Fibroblast of lung (primary cell): ENCODE data around the gene CEMP1. TPM values are rescaled to one million over a fixed set of nuclear protein-coding genes. Genes with fewer than 3 reads are reported as not detected.

ENCODE experiments used
- DNase-seq, 2 donors: peaks; one replicate each; pipeline versions ENCODE4 v3.0.0 to v3.0.0-alpha.2; 2010; ENCODE audit warnings: low read depth in 2 of 2
- H2AFZ ChIP-seq: 2 replicates; pipeline ENCODE4 v1.5.1; 2012; ENCODE audit warnings: low read length, control low read depth, inconsistent platforms
- H3K27ac ChIP-seq: 2 replicates; pipeline ENCODE4 v1.5.1; 2011; ENCODE audit warnings: low read length, control low read depth; ENCODE audit not compliant: insufficient read depth
- H3K27me3 ChIP-seq: 2 replicates; pipeline ENCODE4 v1.5.1; 2011; ENCODE audit warnings: mild to moderate bottlenecking, low read length; ENCODE audit not compliant: control insufficient read depth, insufficient read depth
- H3K36me3 ChIP-seq: 2 replicates; pipeline ENCODE4 v1.5.1; 2011; ENCODE audit warnings: low read length; ENCODE audit not compliant: control insufficient read depth, insufficient read depth
- H3K4me1 ChIP-seq: 2 replicates; pipeline ENCODE4 v1.5.1; 2011; ENCODE audit warnings: low read length; ENCODE audit not compliant: control insufficient read depth, insufficient read depth; ENCODE audit errors: extremely low read depth
- H3K4me2 ChIP-seq: 2 replicates; pipeline ENCODE4 v1.5.1; 2011; ENCODE audit warnings: low read length, control low read depth; ENCODE audit not compliant: insufficient read depth; ENCODE audit errors: extremely low read depth
- H3K4me3 ChIP-seq, 4 experiments: fragments of 200-600 bp in 1 of 4; sonication (generic) in 1 of 4; replicated peaks in 1 of 4; 2 replicates each; pipeline ENCODE4 v1.5.1; 2011 to 2016; ENCODE audit warnings: low read length in 4 of 4, low read depth in 3 of 4, mild to moderate bottlenecking in 3 of 4, control low read depth in 2 of 4, inconsistent platforms in 1 of 4, mixed read lengths in 1 of 4; ENCODE audit not compliant: insufficient read depth in 1 of 4; ENCODE audit errors: control extremely low read depth in 1 of 4
- H3K79me2 ChIP-seq: 2 replicates; pipeline ENCODE4 v1.5.1; 2012; ENCODE audit warnings: mild to moderate bottlenecking, low read length, inconsistent platforms; ENCODE audit not compliant: control insufficient read depth, insufficient read depth
- H3K9ac ChIP-seq: 2 replicates; pipeline ENCODE4 v1.5.1; 2011; ENCODE audit warnings: mild to moderate bottlenecking, low read length, control low read depth; ENCODE audit not compliant: insufficient read depth
- H3K9me3 ChIP-seq: 2 replicates; pipeline ENCODE4 v1.5.1; 2012; ENCODE audit warnings: low read depth, low read length; ENCODE audit not compliant: control insufficient read depth, insufficient read depth
- H4K20me1 ChIP-seq: 2 replicates; pipeline ENCODE4 v1.5.1; 2011; ENCODE audit warnings: low read length; ENCODE audit not compliant: control insufficient read depth, insufficient read depth; ENCODE audit errors: extremely low read depth
- CTCF ChIP-seq, 2 donors: IDR thresholded peaks in 1 of 2; conservative IDR thresholded peaks in 1 of 2; 1 replicate in 1 of 2; 2 replicates in 1 of 2; pipeline ENCODE4 v1.5.1; 2011 to 2012; ENCODE audit warnings: low read length in 2 of 2, control low read depth in 1 of 2, inconsistent platforms in 1 of 2, low read depth in 1 of 2, mild to moderate bottlenecking in 1 of 2
- EZH2 ChIP-seq: IDR thresholded peaks from 2 replicates; pipeline ENCODE4 v1.5.1; 2012; ENCODE audit warnings: low read length, control low read depth, mild to moderate bottlenecking; ENCODE audit errors: missing control alignments
- polyA plus RNA-seq, 2 donors: library from polyadenylated mRNA; depleted of rRNA in 1 of 2; stranded (reverse) in 1 of 2; unstranded in 1 of 2; fragments of >200 nt; gene quantifications; 2 replicates each; pipeline ENCODE4 v1.2.1, GENCODE V29; 2011 to 2012; ENCODE audit warnings: missing spikeins in 1 of 2
- total RNA-seq: library from RNA; depleted of rRNA; stranded (reverse); fragments of >200 nt; gene quantifications from 2 replicates; pipeline ENCODE4 v1.2.1, GENCODE V29; 2014

CEMP1 gene
- total and polyA plus RNA-seq, 2 donors (not counting 1 experiment from before 2014, with no cell fraction given) = not detected

DNA sequence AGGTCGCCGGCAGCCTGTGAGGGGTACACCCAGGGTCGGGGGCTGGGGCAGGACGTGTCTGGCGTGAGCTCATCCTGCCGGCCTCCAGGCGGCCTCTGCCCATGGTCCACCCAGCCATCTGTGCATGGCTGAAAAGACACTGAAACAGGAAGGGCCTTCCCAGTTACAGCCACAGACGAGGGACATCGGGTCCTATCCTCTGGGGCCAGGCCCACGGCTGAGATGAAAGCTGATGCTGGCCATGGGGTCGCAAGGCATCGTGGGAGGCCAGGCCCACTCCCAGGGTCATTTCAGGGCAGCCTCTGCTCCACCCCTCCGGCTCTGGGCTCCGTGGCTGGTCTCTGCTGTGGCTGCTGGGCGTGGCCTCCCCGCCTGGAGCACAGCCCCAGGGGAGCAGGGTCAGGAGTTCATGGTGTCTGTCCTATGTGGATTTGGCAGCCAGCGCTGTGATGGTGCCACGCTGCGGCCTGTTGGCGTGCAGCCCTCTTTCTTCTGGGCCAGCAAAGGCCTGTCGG, 34.0 kb downstream of the CEMP1 start:
- Histone ChIP-seq H3K4me3 (no peak overlapping the region), H3K9me3 (no peaks in the 10 kb centered on the region), H2AFZ (no peak overlapping the region), H3K79me2 (no peaks in the 10 kb centered on the region), H4K20me1 (no peaks in the 10 kb centered on the region), H3K4me1 (peaks cover 6% of the 10 kb centered on the region), H3K9ac (no peak overlapping the region), H3K27me3 (no peaks in the 10 kb centered on the region), H3K4me2 (peak overlapping the region; percentile 4), H3K36me3 (peaks cover 12% of the 10 kb centered on the region), H3K27ac (no peak overlapping the region)
- DNase-seq = peak in 1 of 2 donors; percentile 36
- TF ChIP-seq EZH2 (no peak), CTCF (conservative IDR thresholded peaks at IDR 0.05 in 1 of 2, IDR thresholded peaks at IDR 0.05 in 1 of 2; ENCODE audit: low read depth in 1 of 2, low read length in 2 of 2) (no peak)

GRCh38 chr16:2496223-2497115, 34.7 kb downstream of the CEMP1 start:
- H3K4me2 ChIP-seq = no peak overlapping the region
- no peaks in the 10 kb centered on the region for H4K20me1 ChIP-seq
- TF ChIP-seq EZH2 (no peak), CTCF (conservative IDR thresholded peaks at IDR 0.05 in 1 of 2, IDR thresholded peaks at IDR 0.05 in 1 of 2; ENCODE audit: low read depth in 1 of 2, low read length in 2 of 2) (no peak)
- no peak overlapping the region for H3K9ac ChIP-seq
- H3K79me2 ChIP-seq = no peaks in the 10 kb centered on the region
- no peaks in the 10 kb centered on the region for H3K27me3 ChIP-seq
- H2AFZ ChIP-seq = no peak overlapping the region
- no peak overlapping the region for H3K27ac ChIP-seq
- no peak for DNase-seq
- no peak overlapping the region for H3K4me3 ChIP-seq
- H3K4me1 ChIP-seq = peaks cover 6% of the 10 kb centered on the region
- no peaks in the 10 kb centered on the region for H3K9me3 ChIP-seq
- peaks cover 12% of the 10 kb centered on the region for H3K36me3 ChIP-seq

DNA sequence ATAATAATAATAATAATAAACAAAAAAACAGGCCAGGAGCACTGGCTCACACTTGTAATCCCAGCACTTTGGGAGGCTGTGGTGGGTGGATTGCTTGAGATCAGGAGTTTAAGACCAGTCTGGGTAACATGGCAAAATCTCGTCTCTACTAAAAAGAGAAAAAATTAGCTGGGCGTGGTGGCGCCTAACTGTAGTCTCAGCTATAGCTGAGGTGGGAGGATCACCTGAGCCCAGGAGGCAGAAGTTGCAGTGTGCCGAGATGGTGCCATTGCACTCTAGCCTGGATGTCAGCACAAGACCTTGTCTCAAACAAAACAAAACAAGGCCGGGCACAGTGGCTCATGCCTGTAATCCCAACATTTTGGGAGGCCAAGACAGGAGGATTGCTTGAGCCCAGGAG, 36.2 kb downstream of the CEMP1 start:
- H3K79me2 ChIP-seq = no peaks in the 10 kb centered on the region
- H3K36me3 ChIP-seq = peaks cover 12% of the 10 kb centered on the region
- H3K9me3 ChIP-seq = no peaks in the 10 kb centered on the region
- DNase-seq = no peak
- no peaks in the 10 kb centered on the region for H4K20me1 ChIP-seq
- H3K4me2 ChIP-seq = no peak overlapping the region
- H2AFZ ChIP-seq = no peak overlapping the region
- peaks cover 6% of the 10 kb centered on the region for H3K4me1 ChIP-seq
- H3K27ac ChIP-seq = no peak overlapping the region
- no peak for TF ChIP-seq CTCF (conservative IDR thresholded peaks at IDR 0.05 in 1 of 2, IDR thresholded peaks at IDR 0.05 in 1 of 2; ENCODE audit: low read depth in 1 of 2, low read length in 2 of 2)
- no peak for TF ChIP-seq EZH2
- H3K4me3 ChIP-seq = no peak overlapping the region
- H3K27me3 ChIP-seq = no peaks in the 10 kb centered on the region
- no peak overlapping the region for H3K9ac ChIP-seq
